Measurements from ENCODE around the gene SMIM29. TPM values are rescaled to one million over a fixed set of nuclear protein-coding genes. Genes with fewer than 3 reads are reported as not detected.
"Not testable (repeated sequence)": the region's sequence is repeated elsewhere in the genome, so short reads cannot be mapped to it uniquely, and the experiment has no call there.

SMIM29 gene
- total RNA-seq, 2 donors from 2014 or later, result 10.9 to 17.3 TPM

DNA sequence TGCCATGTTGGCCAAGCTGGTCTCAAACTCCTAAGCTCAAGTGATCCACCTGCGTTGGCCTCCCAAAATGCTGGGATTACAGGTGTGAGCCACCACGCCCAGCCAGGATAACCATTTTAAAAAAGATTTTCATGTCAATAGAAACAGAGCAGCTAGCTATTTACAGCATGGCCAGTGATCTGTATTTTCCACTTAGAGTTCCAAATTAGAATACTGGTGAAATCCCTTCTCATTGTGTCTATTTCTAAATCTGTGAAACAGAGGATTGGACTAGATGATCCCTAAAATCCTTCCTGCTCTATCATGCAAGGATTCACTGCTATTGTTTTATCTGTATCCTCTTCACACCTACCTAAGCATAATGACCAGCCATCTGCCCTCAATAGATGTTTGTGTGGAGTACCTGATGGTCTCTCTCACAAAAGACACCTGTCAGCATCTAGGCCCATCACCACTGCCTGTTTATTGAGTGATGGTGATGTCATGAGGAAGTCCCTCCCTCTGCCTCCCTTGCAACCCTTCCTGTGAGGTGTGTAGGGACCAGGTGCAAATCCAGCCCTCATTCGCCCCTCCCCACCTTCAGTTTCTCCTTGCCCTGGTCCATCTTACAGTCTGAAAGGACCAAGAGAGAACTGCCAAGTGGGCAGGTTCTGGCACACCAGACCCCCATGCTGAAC, 26.5 kb upstream of the SMIM29 start:
- ATAC-seq (replicated peaks), result peak; percentile 60
- no peaks in the 10 kb centered on the region for H3K27me3 Mint-ChIP-seq
- H3K4me1 Mint-ChIP-seq, result no peaks in the 10 kb centered on the region
- H3K27ac Mint-ChIP-seq, result no peak overlapping the region
- H3K4me3 Mint-ChIP-seq, result no peak overlapping the region
- no peaks in the 10 kb centered on the region for H3K9me3 Mint-ChIP-seq
- peaks cover 8% of the 10 kb centered on the region for H3K36me3 Mint-ChIP-seq (ENCODE audit: low read depth)

DNA sequence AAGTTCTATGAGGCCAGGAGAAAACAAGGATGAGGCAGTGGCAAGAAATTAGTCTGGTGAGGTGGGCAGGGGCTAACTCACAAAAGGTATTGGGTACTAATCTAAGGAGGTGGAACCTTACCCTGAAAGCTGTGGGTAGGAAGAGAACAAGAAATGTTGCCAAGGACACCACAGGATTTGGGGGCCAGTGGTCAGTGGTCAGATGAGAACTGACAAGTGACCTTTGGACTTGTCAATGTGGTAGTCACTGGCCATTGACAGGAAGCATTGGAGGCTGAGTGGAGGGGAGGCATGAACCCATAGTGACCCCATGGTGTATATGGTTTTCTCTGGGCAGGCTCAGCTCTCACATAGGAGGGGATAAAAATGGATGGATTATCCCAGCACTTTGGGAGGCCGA, 25.3 kb upstream of the SMIM29 start:
- Mint-ChIP-seq H3K27me3 (no peaks in the 10 kb centered on the region), H3K4me1 (no peaks in the 10 kb centered on the region), H3K27ac (peak overlapping the region; percentile 32), H3K36me3 (ENCODE audit: low read depth) (peaks cover 2% of the 10 kb centered on the region), H3K9me3 (no peaks in the 10 kb centered on the region), H3K4me3 (no peak overlapping the region)
- no peak for ATAC-seq (replicated peaks)

DNA sequence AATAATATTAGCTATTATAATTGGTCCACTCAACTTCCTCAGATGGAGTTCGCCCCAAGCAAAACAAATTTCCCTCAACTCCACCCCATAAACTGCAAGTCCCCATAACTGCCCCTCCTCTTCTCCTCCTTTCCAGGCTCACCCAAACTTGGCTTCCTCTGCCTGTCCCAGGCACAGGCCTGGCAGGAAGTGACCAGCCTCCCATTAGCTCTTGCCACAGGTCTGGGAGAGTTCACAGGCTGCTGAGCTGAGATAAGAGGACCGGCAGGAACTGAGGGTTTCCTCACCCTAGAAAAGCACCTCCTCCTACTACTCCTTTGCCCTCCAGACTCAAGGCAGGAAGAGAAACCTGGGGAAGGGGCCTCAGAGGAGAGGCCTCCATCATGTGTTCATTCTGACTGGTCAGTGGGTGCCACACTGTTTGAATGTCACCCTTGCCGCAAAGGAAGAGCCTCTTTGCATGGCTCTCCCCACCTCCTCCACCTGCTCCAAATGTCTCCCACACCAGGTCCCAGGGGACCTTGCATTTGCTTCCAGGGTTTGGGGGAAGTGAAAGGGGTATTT, 24.5 kb upstream of the SMIM29 start:
- Mint-ChIP-seq H3K4me3 (no peak overlapping the region), H3K27me3 (no peaks in the 10 kb centered on the region)
- no peak for ATAC-seq (replicated peaks)

DNA sequence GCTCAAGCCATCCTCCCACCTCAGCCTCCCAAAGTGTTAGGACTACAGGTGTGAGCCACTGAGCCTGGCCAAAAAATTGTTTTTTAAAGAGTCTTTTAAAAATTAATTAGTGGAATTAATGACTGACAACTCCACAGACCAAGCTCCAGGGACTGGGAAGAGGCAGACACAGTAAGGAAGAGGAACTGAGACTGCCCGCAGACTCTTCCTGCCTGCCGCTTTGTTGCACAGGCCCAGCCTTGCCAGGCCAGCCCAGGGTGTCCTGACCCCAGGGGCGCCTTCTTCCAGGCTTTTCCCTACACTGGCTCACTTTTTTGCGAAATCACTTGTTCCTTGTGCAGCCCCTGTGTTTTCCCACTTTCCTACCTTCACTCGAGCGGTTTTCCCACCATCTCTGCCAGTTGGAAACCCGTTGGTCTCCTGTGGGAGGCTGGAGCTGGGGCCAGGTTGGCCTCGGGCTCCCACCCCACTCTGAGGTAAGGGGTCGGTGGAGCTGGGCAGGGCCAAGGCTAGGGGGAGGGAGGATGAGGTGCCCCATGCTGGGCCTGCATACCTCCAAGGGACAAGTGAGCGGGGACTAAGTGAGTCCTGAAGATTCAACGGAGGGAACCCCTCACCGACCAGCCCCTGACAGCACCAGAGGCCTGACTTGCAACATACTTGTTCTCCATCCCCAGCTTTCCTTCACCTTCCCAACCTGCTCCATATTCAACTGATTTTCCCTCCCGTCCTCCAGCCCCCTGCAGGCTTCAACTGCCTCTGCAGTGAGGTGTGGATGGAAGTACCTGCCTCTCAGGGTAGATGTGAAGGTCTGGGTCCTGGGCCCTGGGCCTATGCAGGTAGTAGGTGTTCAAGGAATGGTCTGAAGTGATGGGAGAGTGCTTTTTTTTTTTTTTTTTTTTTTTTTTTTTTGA, 23.5 kb upstream of the SMIM29 start:
- H3K4me3 Mint-ChIP-seq, result no peak overlapping the region
- no peak overlapping the region for H3K27ac Mint-ChIP-seq
- no peaks in the 10 kb centered on the region for H3K27me3 Mint-ChIP-seq
- ATAC-seq (replicated peaks), result no peak
- no peaks in the 10 kb centered on the region for H3K36me3 Mint-ChIP-seq (ENCODE audit: low read depth)
- no peaks in the 10 kb centered on the region for H3K9me3 Mint-ChIP-seq
- no peaks in the 10 kb centered on the region for H3K4me1 Mint-ChIP-seq

More for the DNA sequence above, 24.5 kb upstream of the SMIM29 start:
- Mint-ChIP-seq H3K4me1 (no peaks in the 10 kb centered on the region), H3K9me3 (no peaks in the 10 kb centered on the region), H3K27ac (no peak overlapping the region), H3K36me3 (ENCODE audit: low read depth) (no peaks in the 10 kb centered on the region)

DNA sequence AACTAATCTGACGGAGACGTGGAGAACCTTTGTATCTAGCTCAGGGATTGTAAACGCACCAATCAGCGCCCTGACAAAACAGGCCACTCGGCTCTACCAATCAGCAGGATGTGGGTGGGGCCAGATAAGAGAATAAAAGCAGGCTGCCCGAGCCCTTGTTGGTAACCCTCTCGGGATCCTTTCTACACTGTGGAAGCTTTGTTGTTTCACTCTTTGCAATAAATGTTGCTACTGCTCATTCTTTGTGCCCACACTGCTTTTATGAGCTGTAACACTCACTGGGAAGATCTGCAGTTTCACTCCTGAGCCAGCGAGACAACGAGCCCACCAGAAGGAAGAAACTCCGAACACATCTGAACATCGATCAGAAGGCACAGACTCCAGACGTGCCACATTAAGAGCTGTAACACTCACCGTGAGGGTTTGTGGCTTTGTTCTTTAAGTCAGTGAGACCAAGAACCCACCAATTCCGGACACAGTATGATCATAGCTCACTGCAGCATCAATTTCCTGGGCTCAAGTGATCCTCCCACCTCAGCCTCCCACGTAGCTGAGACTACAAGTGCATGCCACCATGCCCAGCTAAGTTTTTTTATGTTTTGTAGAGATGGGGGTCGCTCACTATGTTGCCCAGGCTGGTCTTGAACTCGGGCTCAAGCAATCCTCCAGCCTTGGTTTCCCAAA, 21.0 kb upstream of the SMIM29 start:
- not testable (repeated sequence) for H3K27ac Mint-ChIP-seq; H3K36me3 Mint-ChIP-seq (ENCODE audit: low read depth); H3K9me3 Mint-ChIP-seq; ATAC-seq (replicated peaks); H3K4me1 Mint-ChIP-seq; H3K27me3 Mint-ChIP-seq; H3K4me3 Mint-ChIP-seq

DNA sequence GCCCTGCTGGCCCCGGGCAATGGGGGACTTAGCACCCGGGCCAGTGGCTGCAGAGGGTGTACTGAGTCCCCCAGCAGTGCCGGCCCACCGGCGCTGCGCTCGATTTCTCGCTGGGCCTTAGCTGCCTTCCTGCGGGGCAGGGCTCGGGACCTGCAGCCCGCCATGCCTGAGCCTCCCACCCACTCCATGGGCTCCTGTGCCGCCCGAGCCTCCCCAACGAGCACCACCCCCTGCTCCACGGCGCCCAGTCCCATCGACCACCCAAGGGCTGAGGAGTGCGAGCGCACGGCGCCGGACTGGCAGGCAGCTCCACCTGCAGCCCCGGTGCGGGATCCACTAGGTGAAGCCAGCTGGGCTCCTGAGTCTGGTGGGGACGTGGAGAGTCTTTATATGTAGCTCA, 20.3 kb upstream of the SMIM29 start:
- H3K9me3 Mint-ChIP-seq; H3K27me3 Mint-ChIP-seq; H3K36me3 Mint-ChIP-seq (ENCODE audit: low read depth); H3K4me1 Mint-ChIP-seq; H3K4me3 Mint-ChIP-seq; ATAC-seq (replicated peaks); H3K27ac Mint-ChIP-seq: not testable (repeated sequence)

DNA sequence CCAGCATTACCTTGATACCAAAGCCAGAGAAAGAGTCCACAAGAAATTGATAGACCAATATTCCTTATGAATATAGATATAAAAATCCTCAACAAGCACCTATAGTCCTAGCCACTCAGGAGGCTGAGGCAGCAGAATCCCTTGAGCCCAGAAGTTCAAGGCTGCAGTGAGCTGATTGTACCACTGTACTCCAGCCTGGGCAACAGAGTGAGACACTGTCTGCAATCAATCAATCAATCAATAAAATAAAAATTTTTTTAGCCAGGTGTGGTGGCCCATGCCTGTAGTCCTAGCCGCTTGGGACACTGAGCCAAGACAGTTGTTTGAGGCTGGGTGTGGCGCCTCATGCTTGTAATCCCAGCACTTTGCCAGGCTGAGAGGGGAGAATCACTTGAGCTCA, 18.9 kb upstream of the SMIM29 start:
- H3K4me3 Mint-ChIP-seq, result no peak overlapping the region
- ATAC-seq (replicated peaks), result no peak
- no peaks in the 10 kb centered on the region for H3K4me1 Mint-ChIP-seq
- H3K36me3 Mint-ChIP-seq (ENCODE audit: low read depth), result no peaks in the 10 kb centered on the region
- H3K9me3 Mint-ChIP-seq, result no peaks in the 10 kb centered on the region
- H3K27me3 Mint-ChIP-seq, result no peaks in the 10 kb centered on the region
- H3K27ac Mint-ChIP-seq, result no peak overlapping the region

DNA sequence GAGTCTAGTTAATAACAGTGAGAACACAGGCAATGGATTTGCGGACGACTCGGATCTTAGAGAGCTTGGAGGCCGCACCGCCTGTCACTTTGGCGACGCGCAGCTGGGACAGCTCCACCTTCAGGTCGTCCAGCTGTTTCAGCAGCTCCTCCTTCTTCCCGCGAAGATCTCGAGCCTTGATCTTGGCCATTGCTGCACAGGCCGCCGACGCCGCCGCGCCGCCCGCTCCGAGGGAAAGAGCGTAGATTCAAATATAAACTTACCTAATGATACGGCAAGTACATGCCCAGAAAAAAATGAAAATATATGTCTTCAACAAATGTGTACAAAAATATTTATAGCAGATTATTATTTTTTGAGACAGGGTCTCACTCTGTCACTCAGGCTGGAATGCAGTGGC, 14.7 kb upstream of the SMIM29 start:
- not testable (repeated sequence) for H3K4me3 Mint-ChIP-seq; H3K36me3 Mint-ChIP-seq (ENCODE audit: low read depth); ATAC-seq (replicated peaks); H3K4me1 Mint-ChIP-seq; H3K27ac Mint-ChIP-seq; H3K27me3 Mint-ChIP-seq; H3K9me3 Mint-ChIP-seq

DNA sequence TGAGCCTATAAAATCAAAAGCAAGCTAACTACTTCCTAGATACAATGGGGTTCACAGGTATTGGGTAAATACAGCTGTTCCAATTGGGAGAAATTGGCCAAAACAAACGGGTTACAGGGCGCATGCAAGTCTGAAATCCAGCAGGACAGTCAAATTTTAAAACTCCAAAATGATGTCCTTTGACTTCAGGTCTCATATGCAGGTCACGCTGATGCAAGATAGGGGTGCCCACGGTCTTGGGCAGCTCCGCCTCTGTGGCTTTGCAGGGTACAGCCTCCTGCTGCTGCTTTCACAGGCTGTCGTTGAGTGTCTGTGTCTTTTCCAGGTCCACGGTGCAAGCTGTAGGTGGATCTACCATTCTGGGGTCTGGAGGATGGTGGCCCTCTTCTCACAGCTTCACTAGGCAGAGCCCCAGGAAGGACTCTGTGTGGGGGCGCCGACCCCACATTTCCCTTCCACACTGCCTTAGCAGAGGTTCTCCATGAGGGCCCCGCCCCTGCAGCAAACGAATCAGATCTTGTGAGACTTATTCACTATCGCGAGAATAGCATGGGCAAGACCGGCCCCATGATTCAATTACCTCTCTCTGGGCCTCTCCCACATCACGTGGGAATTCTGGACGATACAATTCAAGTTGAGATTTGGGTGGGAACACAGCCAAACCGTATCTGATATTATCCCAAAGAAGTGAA, 11.9 kb upstream of the SMIM29 start:
- Mint-ChIP-seq H3K27ac (no peak overlapping the region), H3K27me3 (no peaks in the 10 kb centered on the region)

DNA sequence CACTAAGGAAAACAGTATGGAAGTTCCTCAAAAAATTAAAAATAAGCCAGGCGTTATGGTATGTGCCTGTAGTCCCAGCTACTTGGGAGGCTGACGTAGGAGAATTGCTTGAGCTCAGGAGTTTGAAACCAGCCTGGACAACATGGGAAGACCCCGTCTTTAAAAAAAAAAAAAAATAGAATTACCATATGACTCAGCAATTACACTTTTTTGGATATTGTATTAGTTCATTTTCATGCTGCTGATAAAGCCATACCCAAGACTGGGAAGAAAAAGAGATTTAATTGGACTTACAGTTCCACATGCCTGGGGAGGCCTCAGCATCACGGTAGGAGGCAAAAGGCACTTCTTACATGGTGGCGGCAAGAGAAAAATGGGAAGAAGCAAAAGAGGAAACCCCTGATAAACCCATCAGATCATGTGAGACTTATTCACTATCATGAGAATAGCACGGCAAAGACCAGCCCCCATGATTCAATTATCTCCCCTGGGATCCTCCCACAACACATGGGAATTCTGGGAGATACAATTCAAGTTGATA, 10.8 kb upstream of the SMIM29 start:
- Mint-ChIP-seq H3K36me3 (ENCODE audit: low read depth) (no peaks in the 10 kb centered on the region), H3K27me3 (no peaks in the 10 kb centered on the region), H3K27ac (no peak overlapping the region), H3K4me1 (no peaks in the 10 kb centered on the region), H3K4me3 (no peak overlapping the region), H3K9me3 (no peaks in the 10 kb centered on the region)
- ATAC-seq (replicated peaks), result no peak

More for the DNA sequence above, 11.9 kb upstream of the SMIM29 start:
- no peaks in the 10 kb centered on the region for H3K36me3 Mint-ChIP-seq (ENCODE audit: low read depth)
- no peak overlapping the region for H3K4me3 Mint-ChIP-seq
- no peaks in the 10 kb centered on the region for H3K9me3 Mint-ChIP-seq
- no peak for ATAC-seq (replicated peaks)
- no peaks in the 10 kb centered on the region for H3K4me1 Mint-ChIP-seq

DNA sequence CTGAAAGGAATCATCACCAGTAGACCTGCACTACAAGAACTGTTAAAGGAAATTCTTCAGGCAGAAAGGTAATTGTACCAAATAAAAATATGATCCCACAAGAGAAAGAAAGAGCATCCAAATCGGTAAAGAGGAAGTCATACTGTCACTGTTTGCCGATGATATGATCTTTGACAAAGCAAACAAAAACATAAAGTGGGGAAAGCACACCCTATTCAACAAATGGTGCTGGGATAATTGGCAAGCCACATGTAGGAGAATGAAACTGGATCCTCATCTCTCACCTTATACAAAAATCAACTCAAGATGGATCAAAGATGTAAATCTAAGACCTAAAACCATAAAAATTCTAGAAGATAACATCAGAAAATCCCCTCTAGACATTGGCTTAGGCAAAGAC, 3.6 kb upstream of the SMIM29 start:
- not testable (repeated sequence) for H3K36me3 Mint-ChIP-seq (ENCODE audit: low read depth); H3K4me1 Mint-ChIP-seq; H3K9me3 Mint-ChIP-seq; H3K27me3 Mint-ChIP-seq; H3K27ac Mint-ChIP-seq; ATAC-seq (replicated peaks); H3K4me3 Mint-ChIP-seq

DNA sequence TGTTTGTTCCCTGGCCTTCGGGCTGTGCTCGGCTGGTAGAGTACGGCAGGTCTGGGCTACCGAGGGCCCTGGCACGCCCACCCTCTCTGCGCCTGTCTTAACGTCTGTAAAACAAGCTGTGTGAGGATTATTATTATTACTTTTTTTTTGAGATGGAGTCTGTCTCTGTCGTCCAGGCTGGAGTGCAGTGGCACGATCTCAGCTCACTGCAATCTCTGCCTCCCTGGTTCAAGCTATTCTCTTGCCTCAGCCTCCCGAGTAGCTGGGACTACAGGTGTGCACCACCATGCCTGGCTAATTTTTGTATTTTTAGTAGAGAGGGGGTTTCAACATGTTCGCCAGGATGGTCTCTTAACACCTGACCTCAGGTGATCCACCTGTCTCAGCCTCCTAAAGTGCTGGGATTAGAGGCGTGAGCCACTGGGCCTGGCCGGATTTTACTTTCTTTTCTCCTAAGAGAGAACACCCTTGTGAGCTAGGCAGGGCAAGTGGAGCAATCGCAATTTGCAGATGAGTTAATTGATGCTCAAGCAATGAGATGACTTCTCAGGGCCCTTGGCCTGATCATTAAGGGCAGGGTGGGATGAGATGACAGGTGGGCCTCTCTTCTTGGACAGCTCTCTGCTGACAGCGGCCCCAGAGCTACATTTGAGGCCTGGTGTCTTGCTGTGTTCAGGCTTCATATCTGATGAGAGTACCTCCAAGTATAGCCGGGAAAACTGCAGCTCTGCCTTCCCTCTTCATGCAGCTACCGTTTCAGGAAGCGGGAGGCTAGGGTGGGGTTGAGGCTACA, 859 bp upstream of the SMIM29 start:
- Mint-ChIP-seq H3K4me1 (peaks cover 25% of the 10 kb centered on the region), H3K36me3 (ENCODE audit: low read depth) (peaks cover 25% of the 10 kb centered on the region), H3K27me3 (no peaks in the 10 kb centered on the region), H3K27ac (peak overlapping the region; percentile 89), H3K4me3 (peak overlapping the region; percentile 92), H3K9me3 (no peaks in the 10 kb centered on the region)
- ATAC-seq (replicated peaks), result peak; percentile 50

DNA sequence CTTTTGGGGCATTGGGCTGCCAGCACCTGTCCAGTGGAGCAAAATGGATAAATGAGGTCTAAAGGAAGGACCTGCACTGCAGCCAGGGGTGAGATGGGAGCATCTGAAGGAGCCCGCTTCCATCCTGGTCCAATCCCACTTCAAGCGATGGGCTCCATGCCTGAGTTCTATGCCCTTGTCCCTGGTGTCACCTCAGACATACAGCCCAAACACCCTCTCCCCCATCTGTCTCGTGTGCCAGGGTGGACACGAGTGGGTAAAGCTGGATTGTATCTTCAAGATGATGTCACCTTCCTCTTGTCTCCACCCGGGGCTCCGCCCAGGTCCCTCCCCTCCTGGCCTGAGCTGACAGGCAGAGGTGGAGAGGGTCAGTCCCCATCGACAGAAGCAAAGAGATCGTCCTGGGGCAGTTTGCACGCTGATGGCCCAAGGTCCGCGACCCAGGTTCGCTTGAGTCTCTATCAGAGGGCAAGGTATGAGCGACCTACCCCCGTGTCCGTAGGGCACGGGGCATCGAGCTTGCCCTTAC, 544 bp downstream of the SMIM29 start:
- no peaks in the 10 kb centered on the region for H3K27me3 Mint-ChIP-seq
- H3K9me3 Mint-ChIP-seq, result no peaks in the 10 kb centered on the region
- peak overlapping the region; percentile 86 for H3K27ac Mint-ChIP-seq
- H3K4me3 Mint-ChIP-seq, result peak overlapping the region; percentile 92
- peaks cover 29% of the 10 kb centered on the region for H3K4me1 Mint-ChIP-seq
- H3K36me3 Mint-ChIP-seq (ENCODE audit: low read depth), result peaks cover 38% of the 10 kb centered on the region
- ATAC-seq (replicated peaks), result peak; percentile 22
